ENCODE results near the gene HEPH.
"Not testable (repeated sequence)": the region's sequence is repeated elsewhere in the genome, so short reads cannot be mapped to it uniquely, and the experiment has no call there.

The HEPH gene

GRCh38 chrX:66232296-66232695, 68.2 kb downstream of the HEPH start:
- no peak for DNase-seq (ENCODE audit: low spot score)

DNA sequence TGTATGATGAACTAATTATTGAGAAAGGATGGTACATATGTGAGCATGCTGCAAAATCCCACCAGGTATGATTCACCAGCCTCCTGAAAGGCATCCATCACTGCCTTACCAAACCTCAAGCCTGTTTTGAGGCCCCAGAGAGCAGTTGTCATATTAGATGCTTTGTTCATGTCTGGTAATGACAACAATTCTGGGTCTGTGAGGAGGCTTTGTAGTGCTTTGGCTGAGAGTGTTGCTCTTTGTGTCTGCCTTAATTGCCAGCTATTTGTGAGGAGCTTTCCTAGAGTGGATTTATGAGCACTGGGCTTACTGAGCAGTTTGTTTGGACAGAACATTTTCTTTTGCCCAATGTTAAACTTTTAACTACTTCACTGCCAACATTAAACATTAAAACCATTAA, 69.2 kb downstream of the HEPH start:
- DNase-seq (ENCODE audit: low spot score), result no peak

DNA sequence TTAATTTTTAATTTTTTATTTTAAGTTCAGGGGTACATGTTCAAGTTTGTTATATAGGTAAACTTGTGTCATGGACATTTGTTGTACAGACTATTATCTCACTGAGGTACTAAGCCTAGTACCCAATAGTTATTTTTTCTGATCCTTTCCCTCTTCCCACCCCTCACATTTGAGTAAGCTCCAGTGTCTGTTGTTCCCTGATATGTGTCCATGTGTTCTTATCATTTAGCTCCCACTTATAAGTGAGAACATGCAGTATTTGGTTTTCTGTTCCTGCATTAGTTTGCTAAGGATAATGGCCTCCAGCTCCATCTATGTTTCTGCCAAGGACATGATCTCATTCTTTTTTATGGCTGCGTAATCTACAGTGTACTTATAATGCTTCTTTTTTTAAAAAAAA, 69.9 kb downstream of the HEPH start:
- DNase-seq (ENCODE audit: low spot score), result not testable (repeated sequence)

DNA sequence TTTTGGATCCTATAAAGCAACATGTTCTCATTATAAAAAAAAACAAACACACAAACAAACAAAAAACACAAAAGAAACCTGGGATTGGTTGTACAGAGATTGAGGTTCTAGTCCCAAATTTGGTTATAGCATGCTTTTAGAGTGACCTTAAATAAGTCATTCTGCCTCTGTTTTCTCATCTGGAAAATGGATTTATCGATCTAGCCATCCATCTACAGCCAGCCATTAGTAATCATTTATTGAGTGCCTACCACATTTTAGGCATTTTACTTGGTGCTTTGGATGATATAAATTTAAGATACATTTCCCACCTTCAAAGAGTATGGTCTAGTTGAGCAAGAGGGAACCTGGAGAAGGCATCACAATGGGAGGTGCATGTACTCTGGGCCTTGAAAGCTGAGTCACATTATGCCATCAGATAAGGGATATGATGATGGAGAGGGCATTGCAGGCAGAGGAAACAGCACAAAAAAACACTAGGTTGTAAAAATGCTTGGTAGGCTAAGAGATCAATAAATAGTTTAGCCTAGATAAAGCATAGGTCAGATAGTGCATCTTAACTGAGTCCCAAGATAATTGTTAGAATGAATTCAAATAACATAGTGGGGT, 91.4 kb downstream of the HEPH start:
- DNase-seq (ENCODE audit: low spot score), result no peak

GRCh38 chrX:66262807-66263206, 98.8 kb downstream of the HEPH start:
- DNase-seq (ENCODE audit: low spot score), result no peak

All from CD4-positive, alpha-beta T cell treated with Interleukin-6 at 100 ng/mL for 8 hours (primary cell).